ENCODE data around the gene POLA2.
"Not testable (repeated sequence)": the region's sequence is repeated elsewhere in the genome, so short reads cannot be mapped to it uniquely, and the experiment has no call there.

POLA2 gene, protein sequence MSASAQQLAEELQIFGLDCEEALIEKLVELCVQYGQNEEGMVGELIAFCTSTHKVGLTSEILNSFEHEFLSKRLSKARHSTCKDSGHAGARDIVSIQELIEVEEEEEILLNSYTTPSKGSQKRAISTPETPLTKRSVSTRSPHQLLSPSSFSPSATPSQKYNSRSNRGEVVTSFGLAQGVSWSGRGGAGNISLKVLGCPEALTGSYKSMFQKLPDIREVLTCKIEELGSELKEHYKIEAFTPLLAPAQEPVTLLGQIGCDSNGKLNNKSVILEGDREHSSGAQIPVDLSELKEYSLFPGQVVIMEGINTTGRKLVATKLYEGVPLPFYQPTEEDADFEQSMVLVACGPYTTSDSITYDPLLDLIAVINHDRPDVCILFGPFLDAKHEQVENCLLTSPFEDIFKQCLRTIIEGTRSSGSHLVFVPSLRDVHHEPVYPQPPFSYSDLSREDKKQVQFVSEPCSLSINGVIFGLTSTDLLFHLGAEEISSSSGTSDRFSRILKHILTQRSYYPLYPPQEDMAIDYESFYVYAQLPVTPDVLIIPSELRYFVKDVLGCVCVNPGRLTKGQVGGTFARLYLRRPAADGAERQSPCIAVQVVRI

DNA sequence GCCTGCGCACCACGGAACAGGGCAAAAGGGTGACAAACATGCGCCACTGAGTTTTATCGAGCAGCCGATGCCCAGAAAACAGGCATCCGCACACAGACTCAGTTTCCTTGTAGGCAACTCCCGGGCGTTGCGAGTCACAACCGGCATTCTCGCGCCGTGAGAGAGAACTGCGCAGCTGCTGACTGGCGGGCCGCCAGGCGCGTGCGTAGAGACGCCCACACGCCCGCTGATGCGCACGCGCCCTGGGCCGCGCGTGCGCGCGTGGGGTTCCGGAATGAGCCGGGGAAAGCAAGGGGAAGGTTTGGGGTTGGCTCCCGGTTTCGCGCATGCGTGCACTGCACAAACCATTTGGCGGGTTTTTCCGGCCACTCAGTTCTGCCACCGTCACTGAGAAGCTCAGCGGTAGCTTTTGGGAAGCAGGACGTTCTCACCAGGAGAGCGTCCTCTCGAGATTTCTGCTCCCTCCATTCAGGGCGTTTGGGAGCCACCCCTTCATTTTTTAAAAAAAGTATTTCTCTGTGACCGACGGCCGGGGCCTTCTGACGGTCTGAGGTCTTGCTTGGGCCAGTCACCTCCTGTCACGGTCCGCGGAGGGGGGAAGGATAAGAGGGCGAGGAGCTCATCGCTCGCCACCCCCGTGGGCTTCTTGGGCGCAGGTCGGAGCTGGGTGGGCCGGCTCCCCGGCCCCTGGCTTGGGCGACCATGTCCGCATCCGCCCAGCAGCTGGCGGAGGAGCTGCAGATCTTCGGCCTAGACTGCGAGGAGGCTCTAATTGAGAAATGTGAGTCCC, at the start of gene POLA2:
POLA2 (plus strand) TSS at position 372 of the 790 bp plus-strand sequence; CDS start at position 703, 331 bp downstream.
- DNase-seq (ENCODE audit: low read depth in 2 of 2): peak; percentile 93 to 94

GRCh38 chr11:65212226-65212801, 49.4 kb upstream of the POLA2 start:
- DNase-seq (ENCODE audit: low read depth in 2 of 2): no peak

DNA sequence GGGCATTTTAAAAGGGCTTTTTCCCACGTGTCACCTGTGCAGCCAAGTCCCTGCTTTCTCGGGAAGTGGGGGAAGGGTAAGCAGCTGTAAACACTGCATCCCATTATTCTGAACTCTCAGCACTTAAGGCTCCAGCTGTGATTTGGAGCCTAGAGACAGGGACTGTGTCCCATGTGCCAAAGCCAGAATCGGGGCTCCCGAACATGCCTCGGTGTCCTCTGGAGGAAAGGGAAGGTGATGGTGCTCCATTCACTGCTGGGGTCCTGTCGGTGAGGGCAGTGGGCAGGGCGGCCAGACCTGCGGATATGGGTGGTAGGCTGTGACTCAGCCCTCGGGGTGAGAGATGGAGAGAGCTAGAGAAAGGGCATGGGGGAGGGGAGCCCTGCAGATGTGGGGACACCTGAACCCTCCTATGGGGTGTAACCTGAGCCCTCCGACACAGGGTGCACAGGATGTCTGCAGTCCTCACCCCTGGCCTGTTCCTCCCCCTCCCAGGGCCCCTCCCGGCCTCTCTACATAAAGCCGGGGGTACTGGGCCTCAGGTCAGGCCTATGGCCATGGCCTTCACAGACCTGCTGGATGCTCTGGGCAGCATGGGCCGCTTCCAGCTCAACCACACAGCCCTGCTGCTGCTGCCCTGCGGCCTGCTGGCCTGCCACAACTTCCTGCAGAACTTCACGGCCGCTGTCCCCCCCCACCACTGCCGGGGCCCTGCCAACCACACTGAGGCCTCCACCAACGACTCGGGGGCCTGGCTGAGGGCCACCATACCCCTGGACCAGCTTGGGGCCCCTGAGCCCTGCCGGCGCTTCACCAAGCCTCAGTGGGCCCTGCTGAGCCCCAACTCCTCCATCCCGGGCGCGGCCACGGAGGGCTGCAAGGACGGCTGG, 48.2 kb upstream of the POLA2 start:
- no peak for DNase-seq (ENCODE audit: low read depth in 2 of 2)

DNA sequence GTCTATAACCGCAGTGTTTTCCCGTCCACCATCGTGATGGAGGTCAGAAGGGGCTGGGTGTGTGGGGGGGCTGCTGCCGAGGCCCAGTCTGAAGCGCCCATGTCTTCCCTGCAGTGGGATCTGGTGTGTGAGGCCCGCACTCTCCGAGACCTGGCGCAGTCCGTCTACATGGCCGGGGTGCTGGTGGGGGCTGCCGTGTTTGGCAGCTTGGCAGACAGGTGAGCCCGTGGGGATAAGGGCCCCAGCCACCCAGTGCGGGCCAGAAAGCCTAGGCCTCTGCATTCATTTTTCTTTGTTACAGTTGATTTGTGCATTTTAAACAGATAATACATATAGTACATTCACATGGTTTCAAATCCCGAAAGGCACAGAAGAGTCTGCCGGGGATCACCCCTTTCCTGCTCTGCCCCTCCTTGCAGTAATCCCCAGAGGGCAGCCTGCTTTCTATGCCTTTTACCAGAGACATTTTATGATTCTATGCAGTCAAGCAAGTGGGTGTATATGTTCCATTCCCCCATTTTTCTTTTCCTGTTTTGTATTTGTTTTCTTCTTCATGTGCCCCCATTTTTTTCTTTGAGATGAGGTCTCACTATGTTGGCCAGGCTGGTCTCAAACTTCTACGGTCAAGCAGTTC, 47.4 kb upstream of the POLA2 start:
- no peak for DNase-seq (ENCODE audit: low read depth in 2 of 2)

- no peak for DNase-seq (ENCODE audit: low read depth in 2 of 2)
Observed at GRCh38 chr11:65215441-65216076, 46.2 kb upstream of the POLA2 start.

DNA sequence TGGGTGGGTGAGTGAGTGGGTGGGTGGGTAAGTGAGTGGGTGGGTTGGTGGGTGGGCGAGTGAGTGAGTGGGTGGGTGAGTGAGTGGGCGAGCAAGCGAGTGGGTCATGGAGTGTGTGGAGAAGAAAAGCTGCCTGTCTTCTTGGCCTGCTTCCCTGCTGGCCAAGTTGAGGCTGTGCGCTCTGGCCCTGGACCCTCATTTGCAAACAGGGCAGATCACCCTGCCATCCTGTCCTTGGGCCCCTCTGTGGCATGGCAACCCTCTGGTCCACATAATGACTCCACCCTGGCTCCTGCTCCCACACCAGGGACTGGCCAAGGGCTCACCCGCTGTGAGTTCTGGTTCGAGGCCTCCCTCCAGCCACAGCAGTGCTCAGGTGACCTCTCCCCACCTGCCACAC, 44.9 kb upstream of the POLA2 start:
- DNase-seq (ENCODE audit: low read depth in 2 of 2): no peak

DNA sequence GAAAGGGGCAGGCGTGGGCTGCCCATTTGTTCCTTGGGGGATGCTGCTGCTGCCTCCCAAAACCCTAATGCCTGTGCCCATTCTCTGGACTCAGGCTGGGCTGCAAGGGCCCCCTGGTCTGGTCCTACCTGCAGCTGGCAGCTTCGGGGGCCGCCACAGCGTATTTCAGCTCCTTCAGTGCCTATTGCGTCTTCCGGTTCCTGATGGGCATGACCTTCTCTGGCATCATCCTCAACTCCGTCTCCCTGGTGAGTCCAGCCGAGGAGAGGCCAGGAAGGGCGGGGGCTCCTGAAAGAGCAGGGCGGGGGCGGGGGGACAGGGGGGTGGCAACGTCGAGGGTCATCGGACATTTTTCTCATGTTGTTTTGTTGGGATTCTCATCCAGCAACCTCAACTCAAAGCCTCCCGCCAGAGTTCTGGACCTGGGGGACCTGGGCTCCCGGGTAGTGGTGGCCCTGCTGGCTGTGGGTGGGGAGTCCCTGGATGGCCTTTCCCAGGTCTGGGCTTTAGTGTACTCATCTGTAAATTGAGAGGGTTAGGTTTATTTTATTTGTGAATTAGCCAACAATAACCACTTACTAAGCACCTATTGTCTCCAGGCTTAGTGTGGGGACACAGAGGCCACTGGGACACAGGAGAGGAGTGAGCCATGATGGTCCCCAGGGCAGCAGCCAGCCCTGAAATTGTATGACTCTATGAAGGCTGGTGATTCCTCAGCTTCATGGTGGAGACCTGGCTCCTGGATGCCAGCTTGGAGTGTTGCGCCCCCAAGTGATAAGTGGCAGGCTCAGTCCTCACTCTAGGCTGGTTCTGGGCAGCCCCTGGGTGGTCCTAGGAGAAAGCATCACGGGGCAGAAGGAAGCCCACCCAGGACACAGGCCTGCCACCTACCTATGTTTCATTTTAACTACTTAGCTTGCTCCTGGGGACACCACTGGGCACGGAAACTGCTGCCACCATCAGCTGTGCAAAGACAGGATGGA, 44.0 kb upstream of the POLA2 start:
- DNase-seq (ENCODE audit: low read depth in 2 of 2): no peak

- DNase-seq (ENCODE audit: low read depth in 2 of 2): no peak
Observed at GRCh38 chr11:65218446-65218845, 43.3 kb upstream of the POLA2 start.

GRCh38 chr11:65219930-65220213, 41.9 kb upstream of the POLA2 start:
- DNase-seq (ENCODE audit: low read depth in 2 of 2): peak in 1 of 2 experiments; percentile 10

DNA sequence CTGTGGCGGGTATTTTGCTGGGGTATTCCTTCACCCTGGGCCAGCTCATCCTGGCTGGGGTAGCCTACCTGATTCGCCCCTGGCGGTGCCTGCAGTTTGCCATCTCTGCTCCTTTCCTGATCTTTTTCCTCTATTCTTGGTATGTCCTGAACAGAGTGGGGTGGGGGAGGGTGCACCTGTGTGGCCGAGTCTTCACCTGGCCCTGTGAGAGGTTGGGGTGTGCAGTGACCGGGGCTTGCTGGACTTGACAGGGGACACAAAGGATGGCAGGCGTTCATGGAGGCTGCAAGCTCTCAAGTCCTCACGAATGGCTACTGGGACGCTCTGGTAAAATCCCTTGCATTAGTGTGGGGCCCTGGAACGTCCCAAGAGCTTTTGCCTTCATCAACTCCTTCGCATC, 40.7 kb upstream of the POLA2 start:
- no peak for DNase-seq (ENCODE audit: low read depth in 2 of 2)

DNA sequence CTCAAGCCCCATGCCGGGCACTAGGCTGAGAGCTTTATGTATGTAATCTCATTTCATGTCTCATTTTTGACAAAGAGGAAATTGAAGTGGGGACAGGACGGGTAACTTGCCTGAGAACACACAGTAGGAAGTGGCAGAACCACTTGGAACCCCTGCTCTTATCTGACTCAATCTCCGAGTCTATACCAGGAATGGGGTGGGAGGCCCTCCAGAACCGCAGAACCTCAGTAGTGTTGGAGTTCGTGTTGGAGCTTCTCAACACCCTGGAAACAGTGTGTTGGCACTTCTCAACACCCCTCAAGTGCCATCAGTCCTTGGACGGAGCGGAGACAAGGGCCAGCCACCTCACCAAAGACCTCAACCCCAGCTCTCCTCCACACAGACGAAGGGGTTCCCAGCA, 38.8 kb upstream of the POLA2 start:
- DNase-seq (ENCODE audit: low read depth in 2 of 2): no peak

- DNase-seq (ENCODE audit: low read depth in 2 of 2): peak; percentile 16 to 21
Observed at GRCh38 chr11:65224930-65225278, 36.9 kb upstream of the POLA2 start.

DNA sequence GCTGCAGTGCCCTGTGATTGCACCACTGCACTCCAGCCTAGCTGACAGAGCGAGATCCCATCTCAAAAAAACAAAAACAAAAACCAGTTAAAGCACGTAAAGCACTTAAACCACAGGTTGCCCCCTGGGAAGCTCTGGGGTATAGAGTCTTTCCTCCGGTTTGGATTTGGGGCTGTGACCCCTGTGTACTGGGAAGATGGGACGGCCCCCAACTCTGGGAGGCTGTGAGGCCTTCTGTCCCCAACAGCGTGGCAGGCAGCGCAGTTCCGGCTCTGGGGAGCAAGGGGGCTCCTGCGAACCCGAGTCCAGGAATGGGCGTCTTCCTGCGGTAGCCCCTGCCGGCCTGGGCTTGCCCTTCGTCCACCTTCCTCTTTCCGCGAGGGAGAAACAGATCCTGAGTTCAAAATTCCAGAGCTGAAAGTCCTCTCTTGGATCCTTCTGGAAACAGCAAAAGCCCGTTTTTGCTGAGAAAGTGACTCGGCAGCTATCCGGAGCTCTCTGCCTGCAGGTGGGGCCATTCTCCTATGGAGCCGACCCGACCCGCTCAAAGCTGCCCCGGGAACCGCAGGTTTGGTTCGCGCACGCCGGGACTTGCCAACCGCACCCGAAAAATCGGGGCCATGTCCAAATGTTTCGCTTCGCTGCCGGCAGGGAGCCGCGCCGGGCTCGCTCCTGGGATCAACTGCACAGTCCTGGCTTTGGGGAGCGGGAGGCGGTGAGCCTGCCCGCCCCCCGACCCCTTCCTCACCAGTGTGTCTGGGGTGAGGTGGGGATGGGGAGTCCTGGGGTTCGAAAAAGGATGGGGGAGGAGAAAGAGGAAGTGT, 36.3 kb upstream of the POLA2 start:
- DNase-seq (ENCODE audit: low read depth in 2 of 2): peak in 1 of 2 experiments; percentile 16

GRCh38 chr11:65226103-65226442, 35.7 kb upstream of the POLA2 start:
- DNase-seq (ENCODE audit: low read depth in 2 of 2): no peak

DNA sequence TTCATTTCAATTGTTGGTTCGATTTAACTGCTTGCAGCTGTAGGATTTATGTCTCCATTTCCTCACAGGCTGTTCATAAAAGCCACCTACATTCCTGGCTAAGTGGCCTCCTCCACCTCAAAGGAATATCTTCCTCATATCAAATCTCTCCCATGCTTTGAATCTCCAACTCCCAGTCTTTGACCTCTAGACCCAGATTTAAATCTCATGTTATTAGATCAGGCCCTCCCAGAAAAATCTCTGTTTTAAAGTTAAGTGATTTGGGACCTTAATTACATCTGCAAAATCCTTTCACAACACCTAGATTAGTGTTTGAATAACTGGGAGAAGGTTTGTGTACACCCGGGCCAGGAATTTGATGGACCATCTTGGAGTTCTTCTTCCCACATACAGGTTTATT, 33.9 kb upstream of the POLA2 start:
- no peak for DNase-seq (ENCODE audit: low read depth in 2 of 2)

GRCh38 chr11:65236194-65237059, 25.3 kb upstream of the POLA2 start:
- no peak for DNase-seq (ENCODE audit: low read depth in 2 of 2)

- not testable (repeated sequence) for DNase-seq (ENCODE audit: low read depth in 2 of 2)
Observed at GRCh38 chr11:65238302-65238701, 23.5 kb upstream of the POLA2 start.

- DNase-seq (ENCODE audit: low read depth in 2 of 2): no peak
Observed at GRCh38 chr11:65241134-65241533, 20.6 kb upstream of the POLA2 start.
